ENCODE results near the gene KIFC3.
"Not testable (repeated sequence)": the region's sequence is repeated elsewhere in the genome, so short reads cannot be mapped to it uniquely, and the experiment has no call there.

The KIFC3 gene

GRCh38 chr16:57721356-57722209, 80.7 kb downstream of the KIFC3 start:
- no peak for DNase-seq (ENCODE audit: low read depth)

DNA sequence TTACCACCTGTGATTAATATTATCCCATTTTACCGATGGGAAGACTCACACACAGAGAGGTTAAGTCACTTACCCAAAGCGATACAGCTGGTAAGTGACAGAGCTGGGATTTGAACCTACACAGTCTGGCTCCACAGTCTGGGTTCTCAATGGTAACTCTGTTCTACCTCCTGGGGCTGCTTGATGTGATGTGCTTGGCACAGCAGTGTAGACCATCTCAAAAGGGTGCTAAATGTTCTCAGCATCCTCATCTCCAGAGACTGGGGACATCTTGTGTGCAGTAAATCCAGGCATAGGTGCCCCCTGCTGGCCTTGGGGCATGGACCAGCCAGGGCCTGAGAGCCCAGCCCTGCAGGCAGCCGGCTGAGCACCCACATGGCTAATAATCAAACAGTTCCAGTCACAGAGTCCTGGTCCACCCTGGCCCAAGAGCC, 82.1 kb downstream of the KIFC3 start:
- DNase-seq (ENCODE audit: low read depth), result no peak

DNA sequence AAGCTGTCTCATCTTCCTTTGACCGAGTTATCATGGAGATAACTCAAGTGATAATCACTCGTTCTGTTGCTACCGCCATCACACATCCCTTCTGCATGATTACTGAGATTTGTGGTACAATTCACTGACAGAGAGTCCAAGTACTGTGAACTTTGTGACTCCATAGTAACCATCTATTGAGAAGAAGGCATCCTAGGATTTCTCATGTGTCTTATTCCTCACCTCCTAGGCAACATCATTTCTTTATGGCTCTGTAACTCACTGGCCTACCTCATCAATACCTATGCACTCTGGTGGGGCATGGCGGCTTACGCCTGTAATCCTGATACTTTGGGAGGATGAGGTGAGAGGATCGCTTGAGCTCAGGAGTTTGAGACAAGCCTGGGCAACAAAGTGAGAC, 88.2 kb downstream of the KIFC3 start:
- DNase-seq (ENCODE audit: low read depth), result no peak

- no peak for DNase-seq (ENCODE audit: low read depth)
Measured at GRCh38 chr16:57713596-57713995, 88.7 kb downstream of the KIFC3 start.

DNA sequence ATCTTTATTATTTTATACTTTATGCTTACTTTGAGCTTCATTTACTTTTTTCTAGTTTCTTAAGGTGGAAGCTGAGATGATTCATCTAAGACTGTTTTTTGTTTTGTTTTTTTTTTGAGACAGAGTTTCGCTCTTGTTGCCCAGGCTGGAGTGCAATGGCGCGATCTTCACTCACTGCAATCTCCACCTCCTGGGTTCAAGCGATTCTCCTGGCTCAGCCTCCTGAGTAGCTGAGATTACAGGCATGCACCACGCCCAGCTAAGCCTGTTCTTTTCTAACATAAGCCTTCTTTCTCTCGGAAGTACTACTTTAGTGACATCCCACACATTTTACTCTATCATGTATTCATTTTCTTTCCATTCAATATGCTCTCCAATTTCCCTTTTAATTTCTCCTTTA, 89.7 kb downstream of the KIFC3 start:
- DNase-seq (ENCODE audit: low read depth), result not testable (repeated sequence)

- DNase-seq (ENCODE audit: low read depth), result no peak
Measured at GRCh38 chr16:57711993-57712392, 90.3 kb downstream of the KIFC3 start.

GRCh38 chr16:57711346-57711745, 90.9 kb downstream of the KIFC3 start:
- DNase-seq (ENCODE audit: low read depth), result no peak

DNA sequence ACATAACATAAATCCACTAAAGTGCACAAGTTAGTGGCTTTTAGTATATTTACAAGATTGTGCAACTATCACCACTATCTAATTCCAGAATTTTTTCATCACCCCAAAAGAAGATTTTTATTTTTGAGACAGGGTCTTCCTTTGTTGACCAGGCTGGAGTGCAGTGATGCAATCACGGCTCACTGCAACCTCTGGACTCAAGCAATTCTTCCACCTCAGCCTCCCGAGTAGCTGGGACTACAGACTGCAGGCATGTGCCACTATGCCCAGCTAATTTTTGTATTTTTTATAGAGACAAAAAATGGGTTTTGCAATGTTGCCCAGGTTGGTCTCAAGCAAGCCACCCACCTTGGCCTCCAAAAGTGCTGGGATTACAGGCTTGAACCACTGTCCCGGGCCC, 92.6 kb downstream of the KIFC3 start:
- no peak for DNase-seq (ENCODE audit: low read depth)
